Measurements from ENCODE around the gene TRIM41. TPM values are rescaled to one million over a fixed set of nuclear protein-coding genes. Genes with fewer than 3 reads are reported as not detected.
"Not testable (repeated sequence)": the region's sequence is repeated elsewhere in the genome, so short reads cannot be mapped to it uniquely, and the experiment has no call there.

Gene TRIM41
- total RNA-seq, 2 donors from 2014 or later = 27.1 to 30.8 TPM

DNA sequence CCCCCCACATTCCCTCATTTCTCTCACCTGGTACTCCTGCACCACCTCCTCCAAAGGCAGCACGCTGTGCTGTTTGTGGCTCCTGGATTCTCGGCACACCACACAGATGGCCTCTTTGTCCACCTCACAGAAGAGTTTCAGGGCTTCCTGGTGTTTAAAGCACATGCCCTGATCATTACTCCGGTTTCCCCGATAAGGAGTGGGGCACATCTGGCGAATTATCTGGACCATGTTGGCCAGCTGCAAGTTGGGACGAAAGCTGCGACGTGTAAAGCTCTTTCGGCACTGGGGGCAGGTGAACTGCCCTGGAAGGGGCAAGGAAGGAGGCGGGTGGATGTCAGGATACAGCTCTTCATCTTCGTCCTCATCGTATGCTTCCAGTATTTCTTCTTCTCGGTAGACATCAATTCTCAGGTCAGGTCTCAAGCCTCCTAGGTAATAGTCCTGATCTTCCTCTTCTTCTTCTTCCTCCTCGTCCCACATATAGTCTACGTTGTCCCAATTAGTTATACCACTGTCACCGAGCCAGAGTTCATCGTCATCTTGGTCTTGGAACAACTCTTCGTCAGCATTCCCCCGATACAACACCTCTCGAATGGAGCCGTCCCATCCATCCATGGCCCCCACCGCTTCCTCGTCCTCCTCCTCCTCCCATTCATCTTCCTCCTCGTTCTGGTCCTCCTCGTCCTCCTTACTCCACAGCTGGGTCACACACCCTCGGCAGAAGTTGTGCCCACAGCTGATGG, 37.1 kb downstream of the TRIM41 start:
- Mint-ChIP-seq H3K27me3 (no peaks in the 10 kb centered on the region), H3K4me1 (peaks cover 26% of the 10 kb centered on the region), H3K36me3 (ENCODE audit: low read depth) (peaks cover 58% of the 10 kb centered on the region), H3K4me3 (peak overlapping the region; percentile 93), H3K27ac (peak overlapping the region; percentile 92), H3K9me3 (no peaks in the 10 kb centered on the region)
- no peak for ATAC-seq (replicated peaks)

DNA sequence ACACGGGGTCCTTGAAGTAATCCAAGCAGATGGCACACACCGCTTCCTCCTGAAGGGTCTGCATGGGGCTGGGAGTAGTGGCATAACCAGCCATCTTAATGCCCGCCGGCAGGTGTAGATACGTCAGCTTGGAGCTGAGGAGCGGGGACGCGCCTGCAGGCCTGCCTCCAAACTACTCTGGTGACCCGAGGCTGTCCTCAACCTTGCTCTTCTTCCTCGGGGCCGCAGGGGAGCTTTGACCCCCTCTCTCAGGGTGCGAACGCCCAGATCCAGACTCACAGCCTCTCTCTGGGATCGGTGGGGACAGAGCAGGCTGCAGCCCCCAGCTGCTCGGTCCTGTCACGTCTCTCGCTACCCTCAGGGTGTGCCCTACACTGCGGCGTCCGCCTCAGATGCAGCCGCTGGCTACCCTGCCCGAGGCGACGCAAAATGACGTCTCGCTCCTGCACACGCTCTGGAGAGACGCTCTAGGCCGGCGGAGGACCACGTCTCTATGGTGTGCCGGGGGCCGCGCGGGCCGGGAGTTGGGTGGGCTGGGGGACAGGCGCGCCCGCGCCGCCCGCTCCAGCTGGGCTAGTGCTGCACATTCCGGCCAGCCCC, 37.7 kb downstream of the TRIM41 start, which contains the start of gene TRIM52:
Gene TRIM52 (minus strand): TSS at position 424 of the 600 bp plus-strand sequence. CDS start 330 bp downstream, at position 94.
- peak within 1 kb of the TSS; percentile 92 for H3K27ac Mint-ChIP-seq
- H3K4me3 Mint-ChIP-seq = peak within 1 kb of the TSS; percentile 93
- peak; percentile 88 for ATAC-seq (replicated peaks)
- no peaks in the 10 kb centered on the region for H3K27me3 Mint-ChIP-seq
- H3K9me3 Mint-ChIP-seq = no peaks in the 10 kb centered on the region
- peaks cover 20% of the 10 kb centered on the region for H3K4me1 Mint-ChIP-seq
- peaks cover 51% of the 10 kb centered on the region for H3K36me3 Mint-ChIP-seq (ENCODE audit: low read depth)

DNA sequence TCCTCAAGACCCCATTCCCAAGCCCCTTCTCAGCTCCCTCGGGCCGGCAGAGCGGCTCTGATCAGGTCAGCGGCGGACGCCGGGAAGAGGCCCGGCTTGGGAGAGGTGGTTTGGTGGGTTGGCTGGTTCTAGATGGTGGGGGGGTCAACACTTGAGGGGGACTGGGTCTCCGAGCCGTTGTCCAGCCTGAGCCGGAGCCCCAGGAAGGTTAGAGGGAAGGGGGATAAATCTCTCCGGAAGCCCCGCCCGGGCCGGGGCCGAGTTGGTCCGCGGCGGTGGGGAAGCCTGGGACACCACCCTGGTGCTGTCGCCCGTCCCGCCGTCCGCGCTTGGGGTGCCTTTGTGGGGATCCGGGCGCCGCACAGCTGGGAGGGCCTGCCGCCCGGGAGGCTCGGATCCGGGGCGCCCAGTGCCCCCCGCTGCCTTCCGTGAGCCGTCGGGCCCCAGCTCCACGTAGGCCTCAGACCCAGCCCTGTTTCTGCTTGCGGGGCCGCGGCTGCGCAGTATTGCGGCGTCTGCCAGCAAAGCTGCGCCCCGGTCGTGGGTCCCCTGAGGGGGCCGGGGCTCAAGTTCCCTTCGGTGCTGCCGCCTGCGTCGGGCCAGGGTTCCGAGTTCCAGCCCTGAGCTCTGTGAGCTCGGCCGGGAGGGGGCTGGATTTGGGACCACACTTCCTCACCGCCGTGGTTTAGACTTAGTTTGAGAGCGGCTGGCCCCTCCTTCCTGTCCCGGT, 38.4 kb downstream of the TRIM41 start:
- peak; percentile 67 for ATAC-seq (replicated peaks)
- Mint-ChIP-seq H3K27ac (peak overlapping the region; percentile 92), H3K36me3 (ENCODE audit: low read depth) (peaks cover 45% of the 10 kb centered on the region), H3K4me3 (peak overlapping the region; percentile 93), H3K27me3 (no peaks in the 10 kb centered on the region), H3K4me1 (peaks cover 16% of the 10 kb centered on the region), H3K9me3 (no peaks in the 10 kb centered on the region)

GRCh38 chr5:181263633-181264032, 40.6 kb downstream of the TRIM41 start:
- H3K4me1 Mint-ChIP-seq = peaks cover 5% of the 10 kb centered on the region
- H3K4me3 Mint-ChIP-seq = no peak overlapping the region
- H3K36me3 Mint-ChIP-seq (ENCODE audit: low read depth) = peaks cover 24% of the 10 kb centered on the region
- no peaks in the 10 kb centered on the region for H3K9me3 Mint-ChIP-seq
- no peaks in the 10 kb centered on the region for H3K27me3 Mint-ChIP-seq
- H3K27ac Mint-ChIP-seq = peak overlapping the region; percentile 46
- no peak for ATAC-seq (replicated peaks)

DNA sequence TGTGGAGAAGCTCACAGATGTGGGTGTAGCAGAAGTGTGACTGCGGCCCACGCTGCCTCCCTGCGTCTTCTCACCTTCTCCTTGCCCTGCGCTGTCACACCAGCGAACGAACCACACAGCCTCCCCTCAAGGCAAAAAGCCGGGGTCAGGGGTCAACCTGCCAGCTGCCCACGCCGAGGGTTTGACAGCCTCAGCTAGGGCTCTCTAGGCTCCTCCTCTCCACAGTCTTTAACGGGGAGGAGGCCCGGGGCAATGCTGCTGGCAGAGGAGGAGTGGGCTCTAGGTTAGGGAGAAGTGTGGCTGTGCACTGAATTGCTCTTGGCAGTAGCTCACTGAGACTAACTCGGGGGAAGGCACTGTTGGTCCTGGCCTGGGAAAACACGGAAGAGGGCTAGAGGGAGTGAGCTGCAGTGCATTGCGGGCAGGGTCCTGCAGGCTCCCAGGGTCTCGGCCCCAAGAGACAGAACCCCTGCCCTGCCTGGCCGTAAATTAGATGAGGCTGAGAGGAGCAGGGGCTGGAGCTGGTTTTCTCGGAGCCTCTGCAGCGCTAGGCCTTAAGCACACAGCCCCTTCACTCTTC, 42.1 kb downstream of the TRIM41 start:
- no peak overlapping the region for H3K27ac Mint-ChIP-seq
- no peaks in the 10 kb centered on the region for H3K4me1 Mint-ChIP-seq
- no peak for ATAC-seq (replicated peaks)
- H3K9me3 Mint-ChIP-seq = no peaks in the 10 kb centered on the region
- no peak overlapping the region for H3K4me3 Mint-ChIP-seq
- no peaks in the 10 kb centered on the region for H3K27me3 Mint-ChIP-seq
- H3K36me3 Mint-ChIP-seq (ENCODE audit: low read depth) = peaks cover 19% of the 10 kb centered on the region

DNA sequence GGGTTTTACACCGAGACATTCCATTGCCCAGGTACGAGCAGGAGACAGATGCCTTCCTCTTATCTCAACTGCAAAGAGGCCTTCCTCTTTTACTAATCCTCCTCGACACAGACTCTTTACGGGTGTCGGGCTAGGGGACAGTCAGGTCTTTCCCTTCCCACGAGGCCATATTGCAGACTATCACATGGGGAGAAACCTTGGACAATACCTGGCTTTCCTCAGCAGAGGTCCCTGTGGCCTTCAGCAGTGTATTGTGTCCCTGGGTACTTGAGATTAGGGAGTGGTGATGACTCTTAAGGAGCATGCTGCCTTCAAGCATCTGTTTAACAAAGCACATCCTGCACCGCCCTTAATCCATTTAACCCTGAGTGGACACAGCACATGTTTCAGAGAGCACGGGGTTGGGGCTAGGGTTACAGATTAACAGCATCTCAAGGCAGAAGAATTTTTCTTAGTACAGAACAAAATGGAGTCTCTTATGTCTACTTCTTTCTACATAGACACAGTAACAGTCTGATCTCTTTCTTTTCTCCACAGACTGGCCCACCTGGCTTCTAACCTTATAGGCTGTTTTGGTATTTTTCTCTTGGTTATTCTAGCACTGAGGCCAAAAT, 44.3 kb downstream of the TRIM41 start:
- ATAC-seq (replicated peaks); H3K36me3 Mint-ChIP-seq (ENCODE audit: low read depth); H3K4me1 Mint-ChIP-seq; H3K9me3 Mint-ChIP-seq; H3K4me3 Mint-ChIP-seq; H3K27me3 Mint-ChIP-seq; H3K27ac Mint-ChIP-seq: not testable (repeated sequence)

- H3K27me3 Mint-ChIP-seq, H3K27ac Mint-ChIP-seq: not testable (repeated sequence)
These were observed 44.8 kb downstream of the TRIM41 start for GRCh38 chr5:181267907-181268306.

DNA sequence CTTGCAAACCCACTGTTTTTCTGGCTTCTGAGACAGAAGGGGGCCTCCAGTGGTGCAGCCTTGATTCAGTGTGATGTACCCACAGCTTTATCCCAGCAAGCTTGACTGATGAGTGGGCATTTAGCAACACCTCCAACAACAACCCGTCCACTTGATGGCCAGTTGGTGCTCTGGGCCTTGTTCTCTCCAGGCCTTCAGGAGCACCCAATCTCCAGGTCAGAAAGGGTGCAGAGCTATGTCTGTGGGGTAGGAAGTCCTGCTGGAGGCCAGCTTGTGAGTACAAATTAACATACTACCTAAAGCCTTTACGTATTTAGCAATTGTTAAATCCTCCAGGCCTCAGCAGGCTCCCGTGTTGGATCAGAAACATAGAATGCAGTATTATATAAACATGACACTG, 48.0 kb downstream of the TRIM41 start:
- Mint-ChIP-seq H3K9me3 (no peaks in the 10 kb centered on the region), H3K36me3 (ENCODE audit: low read depth) (no peaks in the 10 kb centered on the region), H3K4me3 (no peak overlapping the region), H3K4me1 (no peaks in the 10 kb centered on the region), H3K27me3 (no peaks in the 10 kb centered on the region), H3K27ac (no peak overlapping the region)
- ATAC-seq (replicated peaks) = no peak

More at GRCh38 chr5:181267907-181268306, 44.8 kb downstream of the TRIM41 start:
- not testable (repeated sequence) for H3K4me1 Mint-ChIP-seq; H3K4me3 Mint-ChIP-seq; H3K36me3 Mint-ChIP-seq (ENCODE audit: low read depth); ATAC-seq (replicated peaks); H3K9me3 Mint-ChIP-seq

DNA sequence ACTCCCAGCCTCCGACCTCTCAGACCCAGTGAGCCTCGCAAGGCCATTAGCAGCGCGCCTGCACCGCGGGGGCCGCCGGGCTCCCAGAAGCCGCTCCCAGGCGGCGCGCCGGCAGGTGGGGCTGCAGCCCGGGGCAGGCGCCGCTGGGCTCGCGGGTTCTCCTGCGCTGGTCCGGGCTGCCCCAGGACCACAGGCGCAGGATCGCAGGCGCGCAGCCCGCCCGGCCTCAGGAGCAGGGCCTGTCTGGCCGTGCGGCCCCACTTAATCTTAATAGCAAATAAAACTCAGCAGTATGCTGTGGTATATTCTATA, 50.3 kb downstream of the TRIM41 start:
- ATAC-seq (replicated peaks); H3K4me3 Mint-ChIP-seq; H3K27me3 Mint-ChIP-seq; H3K27ac Mint-ChIP-seq; H3K36me3 Mint-ChIP-seq (ENCODE audit: low read depth); H3K4me1 Mint-ChIP-seq; H3K9me3 Mint-ChIP-seq: not testable (repeated sequence)

DNA sequence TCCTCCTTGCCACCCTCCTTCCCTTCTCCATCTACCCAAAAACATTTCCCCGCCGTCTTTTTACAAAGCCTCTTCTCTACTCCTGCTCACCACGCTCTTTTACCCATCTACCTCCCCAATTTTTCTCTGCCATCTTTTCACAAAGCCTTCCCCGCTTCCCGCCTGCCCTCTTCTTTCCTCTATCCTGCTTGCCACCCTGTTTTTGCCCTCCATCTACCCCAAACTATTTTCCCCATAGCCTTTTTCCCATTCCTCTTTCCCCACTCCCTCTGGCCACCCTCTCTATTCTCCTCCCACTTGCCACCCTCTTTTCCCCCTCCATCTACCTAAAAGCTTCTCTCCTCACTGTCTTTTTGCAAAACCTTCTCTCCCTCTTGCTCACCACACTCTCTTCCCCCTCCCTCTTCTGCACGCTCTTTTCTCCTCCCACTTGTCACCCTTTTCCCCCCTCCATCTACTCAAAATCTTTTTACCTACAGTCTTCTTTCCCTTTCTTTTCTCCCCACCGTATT, 57.2 kb downstream of the TRIM41 start:
- H3K9me3 Mint-ChIP-seq = no peaks in the 10 kb centered on the region
- H3K27ac Mint-ChIP-seq = no peak overlapping the region
- H3K4me1 Mint-ChIP-seq = no peaks in the 10 kb centered on the region
- H3K4me3 Mint-ChIP-seq = no peak overlapping the region
- H3K36me3 Mint-ChIP-seq (ENCODE audit: low read depth) = no peaks in the 10 kb centered on the region
- no peak for ATAC-seq (replicated peaks)
- no peaks in the 10 kb centered on the region for H3K27me3 Mint-ChIP-seq

- Mint-ChIP-seq H3K36me3 (ENCODE audit: low read depth) (no peaks in the 10 kb centered on the region), H3K27ac (no peak overlapping the region), H3K4me3 (no peak overlapping the region), H3K27me3 (no peaks in the 10 kb centered on the region), H3K9me3 (no peaks in the 10 kb centered on the region), H3K4me1 (no peaks in the 10 kb centered on the region)
- ATAC-seq (replicated peaks) = no peak
These were observed 58.2 kb downstream of the TRIM41 start for GRCh38 chr5:181281077-181281983.

- Mint-ChIP-seq H3K27me3 (no peaks in the 10 kb centered on the region), H3K36me3 (ENCODE audit: low read depth) (no peaks in the 10 kb centered on the region), H3K4me1 (no peaks in the 10 kb centered on the region), H3K4me3 (no peak overlapping the region), H3K27ac (no peak overlapping the region), H3K9me3 (no peaks in the 10 kb centered on the region)
- ATAC-seq (replicated peaks) = no peak
These were observed 58.9 kb downstream of the TRIM41 start for GRCh38 chr5:181281984-181282316.

GRCh38 chr5:181282415-181282814, 59.3 kb downstream of the TRIM41 start:
- H3K27me3 Mint-ChIP-seq; H3K4me3 Mint-ChIP-seq; ATAC-seq (replicated peaks); H3K27ac Mint-ChIP-seq; H3K4me1 Mint-ChIP-seq; H3K9me3 Mint-ChIP-seq; H3K36me3 Mint-ChIP-seq (ENCODE audit: low read depth): not testable (repeated sequence)

All from activated T-helper 17 cell treated with anti-CD3 and anti-CD28 coated beads, Interleukin-2, amount 50 U/mL, for 72 hours (primary cell).